Activated CD4-positive, alpha-beta memory T cell treated with anti-CD3 and anti-CD28 coated beads for 36 hours (primary cell): ENCODE data around the gene ETFA. TPM values are rescaled to one million over a fixed set of nuclear protein-coding genes. Genes with fewer than 3 reads are reported as not detected.

Experiments used
- CTCF ChIA-PET: fragments of 350-600 bp; sonication (Branson Sonifier 250); formaldehyde crosslinking; loops from one replicate; lab custom pipeline; 2021; ENCODE audit warnings: antibody characterized with exemption, inconsistent platforms; lab: Charles Lee
- POLR2A ChIA-PET: fragments of 350-600 bp; sonication (Branson Sonifier 250); formaldehyde crosslinking; loops from one replicate; lab custom pipeline; 2021; ENCODE audit warnings: antibody characterized with exemption; lab: Charles Lee
- DNase-seq: peaks from one replicate; pipeline ENCODE4 v3.0.0-alpha.2; 2020
- H3K27ac Mint-ChIP-seq: one replicate; pipeline ENCODE4 v1.8.0; 2021; ENCODE audit warnings: mixed read lengths
- H3K27me3 Mint-ChIP-seq: one replicate; pipeline ENCODE4 v1.8.0; 2021; ENCODE audit warnings: mixed read lengths
- H3K36me3 Mint-ChIP-seq: one replicate; pipeline ENCODE4 v1.8.0; 2021; ENCODE audit warnings: mixed read lengths
- H3K4me1 Mint-ChIP-seq: one replicate; pipeline ENCODE4 v1.8.0; 2021; ENCODE audit warnings: low read depth, mixed read lengths
- H3K4me3 Mint-ChIP-seq: one replicate; pipeline ENCODE4 v1.8.0; 2021; ENCODE audit warnings: mild to moderate bottlenecking, mixed read lengths
- H3K9me3 Mint-ChIP-seq: one replicate; pipeline ENCODE4 v1.8.0; 2021; ENCODE audit warnings: mixed read lengths
- intact Hi-C: fragments of 100-400 bp; cut with micrococcal nuclease; formaldehyde crosslinking; loops from one replicate; pipeline ENCODE4 v1.15.1; 2023
- total RNA-seq, 2 experiments: library from RNA; stranded (reverse); gene quantifications; one replicate each; pipeline ENCODE4 v1.2.3, GENCODE V29; 2021

The ETFA gene
- total RNA-seq, 2 experiments from 2014 or later, result 169 to 173 TPM

DNA sequence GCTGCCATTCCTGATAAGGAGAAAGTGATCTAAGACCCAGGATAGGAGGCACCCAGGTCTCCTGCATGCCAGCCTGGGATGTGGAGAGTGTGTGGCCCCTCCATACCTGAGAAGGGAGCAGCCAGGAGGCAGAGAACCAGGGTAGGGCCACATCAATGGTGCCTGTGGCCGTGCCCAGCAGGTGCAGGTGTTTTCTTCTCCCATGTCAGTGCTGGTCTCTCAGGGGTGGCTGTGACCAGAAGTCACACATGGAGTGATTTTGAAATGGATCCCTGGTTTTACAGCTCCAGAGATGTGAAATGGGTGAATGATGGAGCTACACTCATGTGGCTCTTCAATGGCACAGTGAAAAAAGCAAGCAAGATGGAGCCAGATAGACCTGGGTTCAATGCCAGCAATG lies 22.0 kb upstream of the ETFA start:
- ChIA-PET CTCF (interaction anchor here (1.2 kb wide), 1 partner anchor 142 kb away, joined by 3 read pairs; no protein-coding TSS in a partner anchor), POLR2A (no interaction called here)
- no peak for DNase-seq
- intact Hi-C loops, result loop anchor here (5.0 to 10.0 kb wide), 2 partner anchors 96 to 149 kb away; no protein-coding TSS in a partner anchor
- Mint-ChIP-seq H3K4me1 (peaks cover 22% of the 10 kb centered on the region), H3K4me3 (no peak overlapping the region), H3K36me3 (no peaks in the 10 kb centered on the region), H3K9me3 (no peaks in the 10 kb centered on the region), H3K27ac (no peak overlapping the region), H3K27me3 (peaks cover 54% of the 10 kb centered on the region)

DNA sequence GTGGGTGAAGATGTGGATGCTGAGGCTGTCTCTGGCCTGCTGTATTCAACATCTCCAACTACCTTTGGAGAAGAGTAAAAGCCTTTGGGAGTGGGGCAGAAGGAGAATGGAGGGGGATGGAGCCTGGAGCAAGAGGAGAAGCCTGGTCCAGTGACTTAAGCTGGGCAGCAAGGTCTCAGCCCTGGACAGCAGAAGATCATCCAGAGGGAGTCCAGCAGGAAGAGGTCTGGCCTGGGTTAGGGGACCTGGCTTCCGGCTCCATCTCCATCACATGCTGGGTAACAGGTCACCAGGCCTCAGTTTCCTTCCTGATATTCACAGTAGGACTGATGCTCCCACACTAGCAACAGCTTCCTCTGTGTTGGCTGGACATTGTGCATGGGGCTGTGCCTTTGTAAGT lies 21.5 kb upstream of the ETFA start:
- ChIA-PET POLR2A (no interaction called here), CTCF (no interaction called here)
- no peaks in the 10 kb centered on the region for H3K36me3 Mint-ChIP-seq
- intact Hi-C loops, result loop anchor here (5.0 to 10.0 kb wide), 2 partner anchors 95 to 148 kb away; no protein-coding TSS in a partner anchor
- H3K4me3 Mint-ChIP-seq, result no peak overlapping the region
- no peak overlapping the region for H3K27ac Mint-ChIP-seq
- H3K27me3 Mint-ChIP-seq, result peaks cover 56% of the 10 kb centered on the region
- no peaks in the 10 kb centered on the region for H3K9me3 Mint-ChIP-seq
- no peak for DNase-seq
- H3K4me1 Mint-ChIP-seq, result peaks cover 22% of the 10 kb centered on the region

DNA sequence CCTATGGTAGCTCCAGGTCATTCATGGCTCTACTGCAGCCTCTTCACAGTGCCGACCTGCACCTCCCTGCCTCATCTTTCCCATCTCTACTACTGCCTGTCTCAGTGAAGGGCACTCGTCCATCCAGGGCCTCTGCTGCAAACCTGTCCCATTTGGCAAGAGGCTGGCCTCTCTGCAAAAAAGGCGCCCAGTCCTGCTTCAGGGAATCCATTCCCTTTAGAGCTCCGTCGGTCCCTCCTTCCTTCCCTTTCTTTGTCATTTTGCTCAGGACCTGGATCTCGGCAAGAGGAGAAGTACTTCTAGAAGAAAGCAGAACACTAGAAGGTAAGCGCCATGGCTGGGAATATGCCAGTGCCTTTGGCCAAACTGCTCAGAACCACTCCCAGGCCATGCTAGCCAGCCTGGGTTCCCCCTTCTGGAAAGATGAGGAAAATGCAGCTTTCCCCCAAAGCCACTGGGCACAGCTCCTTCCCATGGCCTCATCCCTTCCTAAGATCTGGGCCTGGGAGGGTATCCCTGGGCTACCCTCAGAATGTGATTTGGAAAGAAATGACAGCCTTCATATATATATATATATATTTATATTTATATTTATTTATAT lies 18.9 kb upstream of the ETFA start:
- Mint-ChIP-seq H3K27me3 (peaks cover 50% of the 10 kb centered on the region), H3K36me3 (no peaks in the 10 kb centered on the region), H3K9me3 (no peaks in the 10 kb centered on the region), H3K4me1 (peaks cover 2% of the 10 kb centered on the region), H3K27ac (no peak overlapping the region), H3K4me3 (no peak overlapping the region)
- ChIA-PET CTCF (interaction anchor here (0.8 to 1.8 kb wide), 5 partner anchors 16 to 148 kb away, joined by 3 to 6 read pairs (median 3); no protein-coding TSS in a partner anchor), POLR2A (no interaction called here)
- intact Hi-C loops, result loop anchor here (5.0 to 10.0 kb wide), 2 partner anchors 93 to 145 kb away; no protein-coding TSS in a partner anchor
- DNase-seq, result no peak

DNA sequence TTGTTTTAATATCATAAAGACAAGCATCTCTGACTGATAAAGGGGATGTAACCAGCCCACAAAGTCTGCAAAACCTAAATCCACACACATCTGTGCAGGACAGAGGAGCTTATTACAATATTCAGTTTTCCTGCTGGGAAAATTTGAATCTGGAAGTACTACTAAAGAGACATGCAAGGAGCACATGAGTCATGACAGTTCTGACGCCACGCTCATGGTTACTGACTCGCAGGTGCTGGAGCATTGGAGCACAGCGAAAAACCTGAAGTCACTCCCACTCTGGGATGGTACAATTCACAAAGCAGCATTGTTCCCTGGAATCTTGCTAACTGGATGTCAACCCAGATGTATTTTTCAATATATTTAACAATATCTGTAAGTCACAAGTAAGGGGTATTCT lies 17.7 kb upstream of the ETFA start:
- Mint-ChIP-seq H3K27ac (no peak overlapping the region), H3K4me3 (no peak overlapping the region), H3K4me1 (no peaks in the 10 kb centered on the region), H3K36me3 (no peaks in the 10 kb centered on the region), H3K27me3 (peaks cover 42% of the 10 kb centered on the region), H3K9me3 (no peaks in the 10 kb centered on the region)
- no peak for DNase-seq
- ChIA-PET CTCF (interaction anchor here (1.2 kb wide), 1 partner anchor 94 kb away, joined by 6 read pairs; no protein-coding TSS in a partner anchor), POLR2A (no interaction called here)
- intact Hi-C loops, result no loop called here

DNA sequence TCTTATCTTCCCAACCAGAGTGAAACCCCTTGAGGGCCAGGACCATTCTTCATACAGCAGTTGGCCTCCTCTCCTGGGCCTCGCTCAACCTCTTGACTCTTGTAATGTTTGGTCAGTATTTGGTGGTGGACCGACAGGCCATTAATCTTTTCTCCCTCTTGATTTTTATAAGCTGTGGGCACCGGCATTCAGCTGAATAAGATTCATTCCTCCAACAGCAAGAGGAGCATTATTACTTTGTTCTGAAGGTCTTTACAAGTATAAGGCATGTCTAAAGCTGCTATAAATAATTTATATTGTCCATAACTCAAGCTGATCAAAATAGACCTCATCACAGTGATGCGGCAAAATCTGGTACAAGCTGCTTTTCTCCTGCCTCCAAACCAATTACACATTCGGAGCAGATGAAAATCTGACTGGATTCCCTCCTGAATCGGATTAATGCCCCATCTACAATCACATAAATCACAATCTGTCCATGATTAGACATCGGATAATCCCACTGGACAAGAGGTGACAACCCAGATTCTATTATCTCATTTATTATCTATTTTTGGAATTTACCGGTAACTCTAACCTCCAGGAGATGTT lies 16.9 kb upstream of the ETFA start:
- intact Hi-C loops, result no loop called here
- Mint-ChIP-seq H3K27ac (no peak overlapping the region), H3K9me3 (no peaks in the 10 kb centered on the region), H3K36me3 (no peaks in the 10 kb centered on the region), H3K27me3 (peaks cover 44% of the 10 kb centered on the region), H3K4me1 (no peaks in the 10 kb centered on the region), H3K4me3 (no peak overlapping the region)
- DNase-seq, result no peak
- CTCF ChIA-PET, result no interaction called here
- POLR2A ChIA-PET, result no interaction called here

DNA sequence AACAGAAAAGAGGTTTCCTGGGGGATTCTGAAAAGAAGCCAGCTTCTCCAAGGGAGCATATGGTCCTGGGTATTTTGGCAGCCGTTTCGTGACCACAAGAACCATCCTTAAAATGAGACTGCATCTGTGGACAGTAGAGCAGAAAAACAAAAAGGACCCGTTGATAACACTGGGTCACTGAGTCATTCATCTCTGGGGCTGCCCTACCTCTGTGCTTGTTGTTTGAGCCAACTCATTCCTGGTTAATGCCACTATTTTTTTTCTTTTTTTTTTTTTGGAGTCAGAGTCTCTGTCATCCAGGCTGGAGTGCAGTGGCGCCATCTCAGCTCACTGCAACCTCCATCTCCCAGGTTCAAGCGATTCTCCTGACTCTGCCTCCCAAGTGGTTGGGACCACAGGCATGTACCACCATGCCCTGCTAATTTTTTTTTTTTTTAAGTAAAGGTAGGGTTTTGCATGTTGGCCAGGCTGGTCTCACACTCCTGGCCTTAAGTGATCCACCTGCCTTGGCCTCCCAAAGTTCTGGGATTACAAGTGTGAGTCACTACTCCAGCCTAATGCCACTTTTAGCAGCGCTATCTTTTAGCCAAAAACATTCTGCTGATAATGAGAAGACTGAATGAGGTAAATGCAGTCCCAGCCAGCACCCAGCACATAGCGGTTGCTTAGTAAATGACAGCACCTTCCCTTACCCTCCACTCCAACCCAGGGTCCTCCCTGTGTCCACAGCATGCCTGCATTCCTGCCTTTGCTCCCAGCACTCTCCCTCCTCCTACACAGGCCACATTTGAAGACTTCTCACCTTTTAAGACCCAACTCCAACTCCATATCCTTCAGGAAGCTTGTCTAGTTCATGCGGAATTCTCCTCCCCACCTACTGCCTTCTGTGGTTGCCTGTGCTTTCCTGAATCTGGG lies 16.2 kb upstream of the ETFA start:
- CTCF ChIA-PET, result no interaction called here
- peaks cover 45% of the 10 kb centered on the region for H3K27me3 Mint-ChIP-seq
- no peaks in the 10 kb centered on the region for H3K4me1 Mint-ChIP-seq
- no peak for DNase-seq
- POLR2A ChIA-PET, result no interaction called here
- H3K9me3 Mint-ChIP-seq, result no peaks in the 10 kb centered on the region
- intact Hi-C loops, result no loop called here
- H3K36me3 Mint-ChIP-seq, result no peaks in the 10 kb centered on the region
- no peak overlapping the region for H3K27ac Mint-ChIP-seq
- H3K4me3 Mint-ChIP-seq, result no peak overlapping the region

DNA sequence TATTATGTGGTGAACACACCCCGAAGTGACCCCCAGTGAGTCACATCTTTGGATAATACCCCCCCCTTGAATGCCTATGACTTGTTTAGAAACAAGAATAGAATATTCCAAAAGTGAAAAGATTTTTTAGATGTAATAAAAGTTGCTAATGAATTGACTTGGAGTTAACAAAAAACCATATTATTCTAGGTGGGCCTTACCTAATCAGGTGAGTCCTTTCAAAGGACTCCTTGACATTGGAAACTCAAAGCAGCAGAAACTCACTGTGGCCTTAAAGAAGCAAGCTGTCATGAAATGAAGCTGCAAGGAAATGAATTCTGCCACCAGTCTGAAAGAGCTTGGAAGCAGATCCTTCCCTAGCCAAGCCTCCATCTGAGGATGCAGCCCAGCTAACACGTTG lies 14.4 kb upstream of the ETFA start:
- Mint-ChIP-seq H3K9me3 (no peaks in the 10 kb centered on the region), H3K27me3 (peaks cover 49% of the 10 kb centered on the region), H3K4me1 (no peaks in the 10 kb centered on the region), H3K36me3 (no peaks in the 10 kb centered on the region), H3K4me3 (no peak overlapping the region), H3K27ac (no peak overlapping the region)
- intact Hi-C loops, result no loop called here
- no peak for DNase-seq
- POLR2A ChIA-PET, result no interaction called here
- CTCF ChIA-PET, result no interaction called here

DNA sequence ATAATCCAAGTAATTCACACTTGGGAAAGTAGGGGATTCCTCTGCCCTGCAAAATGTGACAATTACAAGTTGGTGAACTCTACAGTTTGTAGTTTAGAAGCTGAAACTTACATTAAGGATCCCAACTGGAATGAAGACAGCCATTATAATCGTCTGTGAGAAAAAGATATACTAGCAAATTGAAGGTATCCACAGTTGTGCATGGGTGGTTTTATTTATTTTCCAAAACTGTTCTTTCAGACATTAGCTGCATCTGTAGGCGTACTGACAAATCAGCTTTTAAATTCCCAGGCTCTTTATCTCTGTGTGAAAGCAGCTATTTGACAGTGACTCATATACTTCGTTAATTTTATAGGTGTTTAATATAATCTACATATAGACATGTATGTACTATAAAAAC lies 12.8 kb upstream of the ETFA start:
- CTCF ChIA-PET, result interaction anchor here (1.0 kb wide), 1 partner anchor 88 kb away, joined by 3 read pairs; no protein-coding TSS in a partner anchor

DNA sequence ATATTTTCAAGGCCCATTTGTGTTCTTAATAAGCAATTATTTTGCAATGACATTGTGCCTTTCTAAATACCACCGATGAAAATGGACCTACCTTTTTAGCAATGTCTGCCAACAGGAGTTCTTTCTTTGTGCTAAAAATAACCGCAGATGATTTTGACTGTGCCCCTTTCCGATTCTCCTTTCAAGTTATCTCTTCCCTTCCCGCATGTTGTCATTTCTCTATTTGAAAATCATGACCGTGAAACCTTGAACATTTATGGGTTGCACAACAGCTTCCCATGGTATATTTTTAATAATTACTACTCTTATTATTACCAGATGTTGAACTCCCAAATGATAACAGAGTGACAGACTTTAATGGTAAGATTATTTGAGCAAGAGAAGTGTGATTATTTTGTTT lies 10.3 kb upstream of the ETFA start:
- no peak overlapping the region for H3K4me3 Mint-ChIP-seq
- intact Hi-C loops, result no loop called here
- ChIA-PET POLR2A (no interaction called here), CTCF (no interaction called here)
- no peaks in the 10 kb centered on the region for H3K36me3 Mint-ChIP-seq
- H3K9me3 Mint-ChIP-seq, result no peaks in the 10 kb centered on the region
- no peaks in the 10 kb centered on the region for H3K4me1 Mint-ChIP-seq
- DNase-seq, result no peak
- no peak overlapping the region for H3K27ac Mint-ChIP-seq
- H3K27me3 Mint-ChIP-seq, result peaks cover 29% of the 10 kb centered on the region

More for the DNA sequence above, 12.8 kb upstream of the ETFA start:
- no peaks in the 10 kb centered on the region for H3K36me3 Mint-ChIP-seq
- H3K9me3 Mint-ChIP-seq, result no peaks in the 10 kb centered on the region
- intact Hi-C loops, result no loop called here
- H3K27ac Mint-ChIP-seq, result no peak overlapping the region
- no peak for DNase-seq
- peaks cover 40% of the 10 kb centered on the region for H3K27me3 Mint-ChIP-seq
- H3K4me3 Mint-ChIP-seq, result no peak overlapping the region
- no peaks in the 10 kb centered on the region for H3K4me1 Mint-ChIP-seq
- POLR2A ChIA-PET, result no interaction called here

DNA sequence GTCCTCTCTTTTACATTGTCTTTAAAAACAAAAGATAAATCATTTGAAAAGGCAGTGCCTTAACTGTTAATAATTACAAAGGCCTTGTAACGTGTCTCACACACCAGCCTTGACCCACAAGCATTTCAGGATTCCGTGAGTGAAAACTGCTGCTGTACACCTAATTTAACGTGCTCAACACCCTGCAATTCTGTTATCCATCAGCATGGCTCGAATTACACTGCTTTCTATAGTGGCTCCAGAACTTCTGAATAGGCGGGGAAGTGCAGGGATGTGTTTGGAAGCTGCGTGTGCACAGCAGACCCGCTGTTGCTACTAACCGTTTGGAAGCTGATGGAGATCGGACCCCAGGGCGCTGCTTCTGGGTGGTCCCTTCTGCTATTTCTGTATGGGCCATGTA lies 9.9 kb upstream of the ETFA start:
- no peaks in the 10 kb centered on the region for H3K4me1 Mint-ChIP-seq
- H3K9me3 Mint-ChIP-seq, result no peaks in the 10 kb centered on the region
- intact Hi-C loops, result no loop called here
- no peak overlapping the region for H3K27ac Mint-ChIP-seq
- DNase-seq, result no peak
- H3K27me3 Mint-ChIP-seq, result peaks cover 28% of the 10 kb centered on the region
- ChIA-PET POLR2A (no interaction called here), CTCF (no interaction called here)
- no peaks in the 10 kb centered on the region for H3K36me3 Mint-ChIP-seq
- H3K4me3 Mint-ChIP-seq, result no peak overlapping the region

DNA sequence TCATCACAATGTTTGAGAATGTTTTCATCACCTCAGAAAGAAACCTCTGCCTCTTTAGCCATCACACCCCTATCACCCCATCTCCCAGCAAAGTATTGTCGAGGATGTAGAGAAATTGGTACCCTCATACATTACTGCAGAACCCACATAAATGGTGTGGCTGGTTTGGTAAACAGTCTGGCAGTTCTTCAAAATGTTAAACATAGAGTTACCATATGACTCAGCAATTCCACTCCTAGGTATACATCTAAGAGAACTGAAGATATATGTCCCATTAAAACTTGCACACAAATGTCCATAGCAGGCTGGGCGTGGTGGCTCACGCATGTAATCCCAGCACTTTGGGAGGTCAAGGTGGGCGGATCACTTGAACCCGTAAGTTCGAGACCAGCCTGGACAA lies 8.7 kb upstream of the ETFA start:
- ChIA-PET CTCF (no interaction called here), POLR2A (no interaction called here)
- H3K27ac Mint-ChIP-seq, result no peak overlapping the region
- no peaks in the 10 kb centered on the region for H3K4me1 Mint-ChIP-seq
- H3K4me3 Mint-ChIP-seq, result no peak overlapping the region
- no peaks in the 10 kb centered on the region for H3K9me3 Mint-ChIP-seq
- intact Hi-C loops, result no loop called here
- H3K27me3 Mint-ChIP-seq, result peaks cover 20% of the 10 kb centered on the region
- DNase-seq, result no peak
- no peaks in the 10 kb centered on the region for H3K36me3 Mint-ChIP-seq

DNA sequence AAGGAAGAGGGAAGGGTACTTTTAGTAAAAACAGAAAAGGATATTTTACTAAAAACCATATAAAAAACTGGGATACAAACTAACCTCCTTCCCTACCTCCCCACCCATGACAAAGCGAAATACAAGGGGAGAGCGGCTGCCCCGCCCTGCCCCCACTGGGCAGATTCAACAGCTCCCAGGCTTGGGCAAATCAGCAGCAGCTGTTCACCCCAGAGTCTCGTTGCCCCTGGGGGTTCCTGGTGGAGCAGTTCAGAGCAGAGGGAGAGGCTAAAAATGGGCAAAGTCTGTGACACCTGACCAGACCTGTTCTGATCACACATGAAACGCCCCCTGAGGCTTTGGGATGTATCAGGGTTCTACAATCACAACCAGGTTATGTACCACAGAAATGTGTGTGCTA lies 2.5 kb upstream of the ETFA start:
- peaks cover 19% of the 10 kb centered on the region for H3K4me1 Mint-ChIP-seq
- intact Hi-C loops, result loop anchor here (5.0 kb wide), 1 partner anchor 121 kb away; no protein-coding TSS in a partner anchor
- H3K27ac Mint-ChIP-seq, result no peak overlapping the region
- CTCF ChIA-PET, result no interaction called here
- H3K27me3 Mint-ChIP-seq, result no peaks in the 10 kb centered on the region
- POLR2A ChIA-PET, result no interaction called here
- H3K36me3 Mint-ChIP-seq, result peaks cover 4% of the 10 kb centered on the region
- H3K9me3 Mint-ChIP-seq, result no peaks in the 10 kb centered on the region
- no peak for DNase-seq
- H3K4me3 Mint-ChIP-seq, result no peak overlapping the region
